Panc1 (cell line): ENCODE results near the gene CLEC16A. TPM values are rescaled to one million over a fixed set of nuclear protein-coding genes. Genes with fewer than 3 reads are reported as not detected.

Experiments
- ATAC-seq: fragments of 200-7000 bp; cut with Tn5 transposase; 2 replicates; pipeline ENCODE4 v1.9.1; 2020; ENCODE audit warnings: mild to moderate bottlenecking, moderate library complexity
- BruUV-seq: library from RNA; stranded (reverse); fragments of 400-500 nt; replicated peaks from 2 replicates; lab custom pipeline; 2021; lab: Mats Ljungman, UMichigan
- CTCF ChIA-PET: fragments of 300-600 bp; sonication (Branson Sonifier 250); formaldehyde crosslinking; loops from one replicate; lab custom pipeline; 2022; ENCODE audit warnings: antibody characterized with exemption; lab: Charles Lee
- POLR2A ChIA-PET: fragments of 300-600 bp; sonication (Branson Sonifier 250); formaldehyde crosslinking; loops from one replicate; lab custom pipeline; 2022; ENCODE audit warnings: antibody characterized with exemption; lab: Charles Lee
- DNase-seq: peaks from one replicate; pipeline ENCODE4 v3.0.0-alpha.2; 2010; ENCODE audit warnings: low read depth, low spot score
- H3K27ac ChIP-seq: 2 replicates; pipeline ENCODE4 v1.5.1; 2011; ENCODE audit warnings: mild to moderate bottlenecking, low read length, inconsistent platforms
- H3K27me3 ChIP-seq: fragments of 200-500 bp; sonication (Bioruptor generic); 2 replicates; pipeline ENCODE4 v1.6.0; 2014; ENCODE audit warnings: low read length, inconsistent platforms; ENCODE audit not compliant: control insufficient read depth, insufficient read depth
- H3K36me3 ChIP-seq: fragments of 200-500 bp; sonication (Bioruptor generic); 2 replicates; pipeline ENCODE4 v1.5.1; 2014; ENCODE audit warnings: inconsistent platforms, mild to moderate bottlenecking, low read length, moderate library complexity; ENCODE audit not compliant: control insufficient read depth, insufficient read depth
- H3K4me1 ChIP-seq: 2 replicates; pipeline ENCODE4 v1.5.1; 2011; ENCODE audit warnings: inconsistent platforms, mild to moderate bottlenecking, low read length, moderate library complexity; ENCODE audit not compliant: control insufficient read depth, insufficient read depth
- H3K4me3 ChIP-seq, 2 experiments: 2 replicates each; pipeline ENCODE4 v1.5.1; 2011 to 2012; ENCODE audit warnings: low read depth in 2 of 2, low read length in 2 of 2, mild to moderate bottlenecking in 2 of 2, inconsistent platforms in 1 of 2, moderate library complexity in 1 of 2
- H3K9me3 ChIP-seq: fragments of 200-500 bp; sonication (Bioruptor generic); 2 replicates; pipeline ENCODE4 v1.5.1; 2014; ENCODE audit warnings: low read depth, mild to moderate bottlenecking, inconsistent platforms, low read length, moderate library complexity; ENCODE audit not compliant: control insufficient read depth, insufficient read depth
- POLR2AphosphoS5 ChIP-seq: IDR thresholded peaks from 2 replicates; pipeline ENCODE4 v1.6.1; 2012; ENCODE audit warnings: mild to moderate bottlenecking, low read depth, low read length, moderate library complexity
- TCF7L2 ChIP-seq: IDR thresholded peaks from 2 replicates; pipeline ENCODE4 v1.6.1; 2011; ENCODE audit warnings: mild to moderate bottlenecking, low read depth, low read length, inconsistent platforms
- in situ Hi-C: cut with HindIII; loops from 2 replicates; pipeline ENCODE4 v1.10.0; 2016; ENCODE audit warnings: low sequenced_read_pairs, low pct_unique_long_range_greater_than_20kb
- intact Hi-C: fragments of 100-400 bp; cut with micrococcal nuclease; formaldehyde crosslinking; loops from one replicate; pipeline ENCODE4 v1.10.0; 2022; ENCODE audit not compliant: unreplicated experiment
- total RNA-seq: library from RNA; stranded (reverse); gene quantifications from one replicate; pipeline ENCODE4 v1.2.1, GENCODE V29; 2021; ENCODE audit not compliant: unreplicated experiment
- TF ChIP-seq, protein P1 (sequence below), 2 experiments: IDR thresholded peaks; 2 replicates each; pipeline ENCODE4 v1.6.1; 2011 to 2012; ENCODE audit warnings: low read depth in 2 of 2, control low read depth in 1 of 2, low read length in 1 of 2, mild to moderate bottlenecking in 1 of 2, moderate library complexity in 1 of 2; ENCODE audit not compliant: insufficient read depth in 1 of 2
- TF ChIP-seq, protein P2 (sequence below): fragments of 450-650 bp; IDR thresholded peaks from 2 replicates; pipeline ENCODE4 v1.5.1; 2017; ENCODE audit warnings: mild to moderate bottlenecking

Gene CLEC16A
- total RNA-seq, 1 experiment from 2014 or later = 21.0 TPM

DNA sequence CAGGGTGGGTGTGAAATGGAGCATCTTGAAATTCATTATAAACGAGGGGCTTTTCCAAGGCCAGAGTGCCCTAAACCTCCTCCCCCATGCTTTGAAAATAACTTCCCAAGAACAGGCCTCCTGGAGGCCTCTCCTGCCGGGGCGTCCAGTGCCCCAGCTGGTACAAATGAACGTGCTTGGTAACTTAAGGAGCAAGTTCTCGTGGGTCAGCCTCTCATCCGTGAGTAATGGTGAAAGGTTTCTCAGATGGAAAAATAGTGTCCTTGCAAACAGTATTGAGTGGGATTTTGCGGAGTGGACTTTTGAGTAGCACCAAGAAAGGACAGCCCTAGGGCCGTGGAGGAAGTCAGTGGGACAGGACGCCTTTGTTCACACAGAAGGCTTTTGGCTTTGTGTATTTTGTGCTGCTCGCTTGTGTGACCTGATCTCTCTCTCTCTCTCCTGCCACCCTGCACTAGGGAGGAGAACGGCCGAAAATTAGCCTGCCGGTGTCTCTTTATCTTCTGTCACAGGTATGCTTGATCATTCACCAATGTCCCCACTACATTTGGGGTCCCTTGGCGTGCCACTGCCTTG lies 34.6 kb downstream of the CLEC16A start:
- POLR2A ChIA-PET = no interaction called here

DNA sequence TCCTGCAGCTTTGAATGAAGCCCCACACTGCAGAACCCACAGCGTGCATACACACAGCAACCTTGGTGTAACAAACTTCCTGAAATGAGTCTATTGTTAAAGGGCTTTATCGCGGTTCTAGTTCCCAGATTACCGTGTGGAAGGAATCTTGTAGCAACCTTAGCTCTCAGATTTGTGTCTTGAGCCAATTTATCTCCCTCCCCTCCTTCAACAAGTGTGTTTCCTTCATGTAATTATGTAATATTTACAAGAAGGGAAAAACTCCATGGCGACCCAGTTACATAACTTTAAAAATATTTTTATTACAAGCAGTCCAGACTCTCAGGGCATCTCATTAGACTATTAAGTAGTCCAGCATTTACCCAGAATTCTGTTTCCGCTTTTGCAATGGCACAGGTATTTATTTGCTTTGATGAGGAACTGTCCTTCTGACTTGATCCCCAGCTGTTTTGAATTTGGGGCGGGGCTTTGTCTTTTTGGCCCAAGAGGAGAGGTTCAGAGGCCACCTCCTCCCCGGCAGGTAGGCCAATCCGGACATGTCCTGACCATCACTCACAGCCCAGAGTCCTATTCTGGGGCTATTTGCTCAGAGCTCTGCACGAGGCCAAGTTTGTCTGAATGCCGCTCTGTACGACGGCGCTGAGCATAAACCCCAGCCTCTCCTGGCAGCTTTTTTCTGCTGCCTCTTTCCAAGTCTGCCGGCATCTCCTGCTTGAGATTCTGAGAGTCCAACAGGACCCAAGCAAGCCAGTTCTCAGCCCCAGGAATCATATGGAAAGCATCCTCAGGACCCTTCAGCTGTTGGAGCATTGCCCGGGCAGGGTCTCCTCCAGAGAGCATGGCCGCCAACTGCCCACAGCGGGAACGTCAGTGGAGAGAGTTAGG lies 35.6 kb downstream of the CLEC16A start:
- ChIA-PET POLR2A (no interaction called here), CTCF (interaction anchor here (0.6 to 1.4 kb wide), 3 partner anchors 27 to 692 kb away, joined by 3 to 4 read pairs (median 4); no protein-coding TSS in a partner anchor)
- no peaks in the 10 kb centered on the region for H3K36me3 ChIP-seq
- no peaks in the 10 kb centered on the region for H3K27me3 ChIP-seq
- TF ChIP-seq TCF7L2 (no peak), POLR2AphosphoS5 (no peak)
- TF ChIP-seq, protein P1, sequence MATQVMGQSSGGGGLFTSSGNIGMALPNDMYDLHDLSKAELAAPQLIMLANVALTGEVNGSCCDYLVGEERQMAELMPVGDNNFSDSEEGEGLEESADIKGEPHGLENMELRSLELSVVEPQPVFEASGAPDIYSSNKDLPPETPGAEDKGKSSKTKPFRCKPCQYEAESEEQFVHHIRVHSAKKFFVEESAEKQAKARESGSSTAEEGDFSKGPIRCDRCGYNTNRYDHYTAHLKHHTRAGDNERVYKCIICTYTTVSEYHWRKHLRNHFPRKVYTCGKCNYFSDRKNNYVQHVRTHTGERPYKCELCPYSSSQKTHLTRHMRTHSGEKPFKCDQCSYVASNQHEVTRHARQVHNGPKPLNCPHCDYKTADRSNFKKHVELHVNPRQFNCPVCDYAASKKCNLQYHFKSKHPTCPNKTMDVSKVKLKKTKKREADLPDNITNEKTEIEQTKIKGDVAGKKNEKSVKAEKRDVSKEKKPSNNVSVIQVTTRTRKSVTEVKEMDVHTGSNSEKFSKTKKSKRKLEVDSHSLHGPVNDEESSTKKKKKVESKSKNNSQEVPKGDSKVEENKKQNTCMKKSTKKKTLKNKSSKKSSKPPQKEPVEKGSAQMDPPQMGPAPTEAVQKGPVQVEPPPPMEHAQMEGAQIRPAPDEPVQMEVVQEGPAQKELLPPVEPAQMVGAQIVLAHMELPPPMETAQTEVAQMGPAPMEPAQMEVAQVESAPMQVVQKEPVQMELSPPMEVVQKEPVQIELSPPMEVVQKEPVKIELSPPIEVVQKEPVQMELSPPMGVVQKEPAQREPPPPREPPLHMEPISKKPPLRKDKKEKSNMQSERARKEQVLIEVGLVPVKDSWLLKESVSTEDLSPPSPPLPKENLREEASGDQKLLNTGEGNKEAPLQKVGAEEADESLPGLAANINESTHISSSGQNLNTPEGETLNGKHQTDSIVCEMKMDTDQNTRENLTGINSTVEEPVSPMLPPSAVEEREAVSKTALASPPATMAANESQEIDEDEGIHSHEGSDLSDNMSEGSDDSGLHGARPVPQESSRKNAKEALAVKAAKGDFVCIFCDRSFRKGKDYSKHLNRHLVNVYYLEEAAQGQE (IDR thresholded peaks at IDR 0.05; ENCODE audit: insufficient read depth in 1 of 2, low read depth in 2 of 2, low read length in 1 of 2) = no peak
- TF ChIP-seq, protein P2, sequence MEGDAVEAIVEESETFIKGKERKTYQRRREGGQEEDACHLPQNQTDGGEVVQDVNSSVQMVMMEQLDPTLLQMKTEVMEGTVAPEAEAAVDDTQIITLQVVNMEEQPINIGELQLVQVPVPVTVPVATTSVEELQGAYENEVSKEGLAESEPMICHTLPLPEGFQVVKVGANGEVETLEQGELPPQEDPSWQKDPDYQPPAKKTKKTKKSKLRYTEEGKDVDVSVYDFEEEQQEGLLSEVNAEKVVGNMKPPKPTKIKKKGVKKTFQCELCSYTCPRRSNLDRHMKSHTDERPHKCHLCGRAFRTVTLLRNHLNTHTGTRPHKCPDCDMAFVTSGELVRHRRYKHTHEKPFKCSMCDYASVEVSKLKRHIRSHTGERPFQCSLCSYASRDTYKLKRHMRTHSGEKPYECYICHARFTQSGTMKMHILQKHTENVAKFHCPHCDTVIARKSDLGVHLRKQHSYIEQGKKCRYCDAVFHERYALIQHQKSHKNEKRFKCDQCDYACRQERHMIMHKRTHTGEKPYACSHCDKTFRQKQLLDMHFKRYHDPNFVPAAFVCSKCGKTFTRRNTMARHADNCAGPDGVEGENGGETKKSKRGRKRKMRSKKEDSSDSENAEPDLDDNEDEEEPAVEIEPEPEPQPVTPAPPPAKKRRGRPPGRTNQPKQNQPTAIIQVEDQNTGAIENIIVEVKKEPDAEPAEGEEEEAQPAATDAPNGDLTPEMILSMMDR = no peak
- in situ Hi-C loops = no loop called here
- ATAC-seq = no peak
- intact Hi-C loops = no loop called here
- BruUV-seq = no TSS peak
- no peaks in the 10 kb centered on the region for H3K4me1 ChIP-seq
- H3K27ac ChIP-seq = no peak overlapping the region
- no peak for DNase-seq
- no peaks in the 10 kb centered on the region for H3K9me3 ChIP-seq
- no peak overlapping the region for H3K4me3 ChIP-seq

More for the DNA sequence above, 34.6 kb downstream of the CLEC16A start:
- Histone ChIP-seq H3K27me3 (no peaks in the 10 kb centered on the region), H3K36me3 (no peaks in the 10 kb centered on the region), H3K4me3 (no peak overlapping the region), H3K27ac (no peak overlapping the region), H3K4me1 (no peaks in the 10 kb centered on the region), H3K9me3 (no peaks in the 10 kb centered on the region)
- CTCF ChIA-PET = interaction anchor here (0.6 kb wide), 1 partner anchor 693 kb away, joined by 3 read pairs; no protein-coding TSS in a partner anchor
- ATAC-seq (no peak), DNase-seq (no peak)
- BruUV-seq = no TSS peak
- intact Hi-C loops (no loop called here), in situ Hi-C loops (no loop called here)
- TF ChIP-seq, protein P1 (IDR thresholded peaks at IDR 0.05; ENCODE audit: insufficient read depth in 1 of 2, low read depth in 2 of 2, low read length in 1 of 2) = no peak
